ENCODE data around the gene TGM4. TPM values are rescaled to one million over a fixed set of nuclear protein-coding genes. Genes with fewer than 3 reads are reported as not detected.

The TGM4 gene
- polyA plus RNA-seq, 2 donors = not detected

DNA sequence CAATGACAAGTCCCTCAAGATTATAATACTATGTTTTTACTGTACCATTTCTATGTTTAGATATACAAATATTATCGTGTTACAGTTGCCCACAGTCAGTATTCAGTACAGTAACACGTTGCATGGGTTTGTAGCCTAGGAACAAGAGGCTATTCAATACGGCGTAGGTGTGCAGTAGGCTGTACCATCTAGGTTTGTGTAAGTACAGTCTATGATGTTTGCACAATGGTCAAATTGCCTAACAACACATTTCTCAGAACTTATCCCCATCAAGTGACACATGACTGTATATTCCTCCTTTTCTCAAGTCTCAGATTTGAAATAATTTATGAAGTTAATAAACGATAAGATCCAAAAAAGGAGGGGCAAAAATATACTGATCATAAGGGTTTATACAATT, 79.9 kb downstream of the TGM4 start:
- H3K27ac ChIP-seq (ENCODE audit: low read depth in 2 of 2, low read length in 1 of 2) = no peak overlapping the region
- H3K4me3 ChIP-seq (ENCODE audit: low read depth in 1 of 2, low read length in 2 of 2) = no peak overlapping the region
- no peaks in the 10 kb centered on the region for H3K9me3 ChIP-seq (ENCODE audit: control insufficient read depth in 2 of 2, insufficient read depth in 1 of 2, low read depth in 1 of 2, low read length in 1 of 2)
- peaks cover 5 to 9% of the 10 kb centered on the region in 2 donors for H3K36me3 ChIP-seq (ENCODE audit: control insufficient read depth in 2 of 2, insufficient read depth in 2 of 2, low read length in 1 of 2)
- H3K4me1 ChIP-seq (ENCODE audit: control insufficient read depth in 2 of 2, insufficient read depth in 2 of 2, low read length in 1 of 2) = peaks cover 5 to 10% of the 10 kb centered on the region in 2 donors
- 86 to 92% methylated on average over 5 of the region's 5 CpGs for WGBS, 2 donors
- H3K27me3 ChIP-seq (ENCODE audit: control insufficient read depth in 1 of 2, insufficient read depth in 2 of 2, low read length in 2 of 2) = no peaks in the 10 kb centered on the region

DNA sequence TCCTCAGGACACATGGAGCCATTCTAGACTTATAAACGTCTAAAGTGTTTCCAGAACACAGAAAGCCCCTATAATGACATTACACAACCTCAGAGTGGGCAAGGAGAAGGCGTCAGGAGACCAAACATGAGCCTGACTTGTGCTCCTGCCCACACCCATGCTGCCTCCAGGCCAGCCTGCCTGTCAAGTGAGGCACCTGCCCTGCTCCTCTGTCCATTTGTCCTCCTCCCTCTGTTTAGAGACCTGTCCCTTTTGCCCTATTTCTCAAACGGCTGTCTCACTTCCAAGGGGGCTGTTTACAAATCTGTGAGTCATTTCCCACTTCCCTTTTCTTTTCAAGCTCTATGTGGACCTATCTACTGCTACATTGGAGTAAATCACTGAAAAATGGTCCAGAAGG, 80.6 kb downstream of the TGM4 start:
- Histone ChIP-seq H3K36me3 (ENCODE audit: control insufficient read depth in 2 of 2, insufficient read depth in 2 of 2, low read length in 1 of 2) (peaks cover 5 to 9% of the 10 kb centered on the region in 2 donors), H3K9me3 (ENCODE audit: control insufficient read depth in 2 of 2, insufficient read depth in 1 of 2, low read depth in 1 of 2, low read length in 1 of 2) (peaks cover 0 to 2% of the 10 kb centered on the region in 2 donors), H3K4me1 (ENCODE audit: control insufficient read depth in 2 of 2, insufficient read depth in 2 of 2, low read length in 1 of 2) (peaks cover 5 to 10% of the 10 kb centered on the region in 2 donors), H3K27me3 (ENCODE audit: control insufficient read depth in 1 of 2, insufficient read depth in 2 of 2, low read length in 2 of 2) (no peaks in the 10 kb centered on the region), H3K4me3 (ENCODE audit: low read depth in 1 of 2, low read length in 2 of 2) (no peak overlapping the region), H3K27ac (ENCODE audit: low read depth in 2 of 2, low read length in 1 of 2) (peak overlapping the region in 1 of 2 donors; percentile 6)
- WGBS, 2 donors = 47 to 50% methylated on average over 3 of the region's 3 CpGs

DNA sequence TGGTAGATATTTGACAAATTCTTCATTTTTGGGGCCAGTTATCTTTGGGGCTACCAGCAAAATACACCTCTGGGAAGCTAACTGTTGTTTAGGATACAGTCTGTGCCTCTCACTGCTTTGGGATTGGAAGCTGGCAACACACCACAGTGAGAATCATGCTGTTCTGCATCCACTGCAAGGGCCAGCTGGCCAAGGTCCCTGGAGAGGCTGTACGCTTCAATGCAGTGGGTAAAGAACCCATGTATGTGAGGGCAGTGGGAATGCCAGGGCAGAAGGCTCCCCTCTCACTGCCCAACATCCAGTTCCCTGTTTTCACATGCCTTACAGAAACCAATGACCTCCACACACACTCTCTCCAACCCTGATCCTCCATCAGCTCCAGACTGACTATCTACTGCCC, 81.5 kb downstream of the TGM4 start:
- Histone ChIP-seq H3K4me3 (ENCODE audit: low read depth in 1 of 2, low read length in 2 of 2) (no peak overlapping the region), H3K9me3 (ENCODE audit: control insufficient read depth in 2 of 2, insufficient read depth in 1 of 2, low read depth in 1 of 2, low read length in 1 of 2) (peaks cover 0 to 2% of the 10 kb centered on the region in 2 donors), H3K36me3 (ENCODE audit: control insufficient read depth in 2 of 2, insufficient read depth in 2 of 2, low read length in 1 of 2) (peaks cover 5 to 9% of the 10 kb centered on the region in 2 donors), H3K27ac (ENCODE audit: low read depth in 2 of 2, low read length in 1 of 2) (no peak overlapping the region), H3K4me1 (ENCODE audit: control insufficient read depth in 2 of 2, insufficient read depth in 2 of 2, low read length in 1 of 2) (peaks cover 5 to 10% of the 10 kb centered on the region in 2 donors), H3K27me3 (ENCODE audit: control insufficient read depth in 1 of 2, insufficient read depth in 2 of 2, low read length in 2 of 2) (no peaks in the 10 kb centered on the region)
- WGBS, 2 donors = 91 to 92% methylated on average over 1 of the region's 1 CpG

DNA sequence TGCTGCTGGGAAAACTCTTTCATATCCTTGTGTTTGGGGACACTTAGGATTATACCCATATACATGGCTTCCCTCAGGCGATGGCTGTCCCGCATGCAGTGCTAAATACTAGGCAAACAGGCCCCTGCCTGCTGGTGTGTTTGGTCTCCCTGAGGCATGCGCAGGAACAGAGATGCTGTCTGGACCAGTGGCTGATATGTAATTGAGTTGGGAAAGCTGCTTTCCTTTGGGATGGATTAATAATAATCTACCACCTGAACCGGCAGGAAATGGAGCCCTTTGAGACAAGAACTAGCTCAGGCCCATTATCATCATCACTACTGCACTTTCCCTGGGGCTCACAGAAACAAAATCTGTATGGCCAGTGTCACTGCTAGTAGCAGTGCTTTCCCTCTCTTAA, 83.6 kb downstream of the TGM4 start:
- Histone ChIP-seq H3K4me1 (ENCODE audit: control insufficient read depth in 2 of 2, insufficient read depth in 2 of 2, low read length in 1 of 2) (peaks cover 5 to 10% of the 10 kb centered on the region in 2 donors), H3K27me3 (ENCODE audit: control insufficient read depth in 1 of 2, insufficient read depth in 2 of 2, low read length in 2 of 2) (no peaks in the 10 kb centered on the region), H3K27ac (ENCODE audit: low read depth in 2 of 2, low read length in 1 of 2) (peak overlapping the region in 1 of 2 donors; percentile 26), H3K9me3 (ENCODE audit: control insufficient read depth in 2 of 2, insufficient read depth in 1 of 2, low read depth in 1 of 2, low read length in 1 of 2) (peaks cover 0 to 2% of the 10 kb centered on the region in 2 donors), H3K4me3 (ENCODE audit: low read depth in 1 of 2, low read length in 2 of 2) (no peak overlapping the region), H3K36me3 (ENCODE audit: control insufficient read depth in 2 of 2, insufficient read depth in 2 of 2, low read length in 1 of 2) (peaks cover 5 to 9% of the 10 kb centered on the region in 2 donors)
- WGBS, 2 donors = 79 to 80% methylated on average over 4 of the region's 4 CpGs

GRCh38 chr3:44958386-44958785, 84.0 kb downstream of the TGM4 start:
- Histone ChIP-seq H3K9me3 (ENCODE audit: control insufficient read depth in 2 of 2, insufficient read depth in 1 of 2, low read depth in 1 of 2, low read length in 1 of 2) (peaks cover 0 to 2% of the 10 kb centered on the region in 2 donors), H3K4me1 (ENCODE audit: control insufficient read depth in 2 of 2, insufficient read depth in 2 of 2, low read length in 1 of 2) (peaks cover 5 to 12% of the 10 kb centered on the region in 2 donors), H3K27ac (ENCODE audit: low read depth in 2 of 2, low read length in 1 of 2) (peak overlapping the region; percentile 55 to 81), H3K27me3 (ENCODE audit: control insufficient read depth in 1 of 2, insufficient read depth in 2 of 2, low read length in 2 of 2) (no peaks in the 10 kb centered on the region), H3K4me3 (ENCODE audit: low read depth in 1 of 2, low read length in 2 of 2) (no peak overlapping the region), H3K36me3 (ENCODE audit: control insufficient read depth in 2 of 2, insufficient read depth in 2 of 2, low read length in 1 of 2) (peaks cover 5 to 9% of the 10 kb centered on the region in 2 donors)
- 75 to 81% methylated on average over 7 of the region's 7 CpGs for WGBS, 2 donors

GRCh38 chr3:44960387-44961026, 86.1 kb downstream of the TGM4 start:
- Histone ChIP-seq H3K36me3 (ENCODE audit: control insufficient read depth in 2 of 2, insufficient read depth in 2 of 2, low read length in 1 of 2) (peaks cover 5 to 9% of the 10 kb centered on the region in 2 donors), H3K4me1 (ENCODE audit: control insufficient read depth in 2 of 2, insufficient read depth in 2 of 2, low read length in 1 of 2) (peaks cover 9 to 12% of the 10 kb centered on the region in 2 donors), H3K27me3 (ENCODE audit: control insufficient read depth in 1 of 2, insufficient read depth in 2 of 2, low read length in 2 of 2) (no peaks in the 10 kb centered on the region), H3K27ac (ENCODE audit: low read depth in 2 of 2, low read length in 1 of 2) (peak overlapping the region in 1 of 2 donors; percentile 26), H3K4me3 (ENCODE audit: low read depth in 1 of 2, low read length in 2 of 2) (no peak overlapping the region), H3K9me3 (ENCODE audit: control insufficient read depth in 2 of 2, insufficient read depth in 1 of 2, low read depth in 1 of 2, low read length in 1 of 2) (peaks cover 0 to 2% of the 10 kb centered on the region in 2 donors)
- WGBS, 2 donors = 94 to 95% methylated on average over 3 of the region's 3 CpGs

DNA sequence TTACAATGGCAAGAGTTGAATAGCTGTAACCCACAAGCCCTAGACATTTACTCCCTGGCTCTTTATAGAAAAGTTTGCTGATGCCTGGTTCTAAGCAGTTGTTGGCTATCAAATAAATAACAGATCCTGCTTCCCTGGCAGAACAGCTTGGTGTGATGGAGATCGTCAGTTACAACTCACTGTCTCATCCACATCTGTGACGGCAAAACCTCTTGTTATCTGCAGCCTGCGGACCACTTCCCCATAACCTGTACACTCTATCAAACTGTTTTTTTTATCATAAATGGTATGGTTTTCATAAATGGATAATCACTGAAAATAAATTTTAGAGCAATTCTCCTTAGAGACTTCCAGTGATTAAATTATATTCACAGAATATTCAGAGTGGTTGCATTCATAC, 87.5 kb downstream of the TGM4 start:
- H3K4me3 ChIP-seq (ENCODE audit: low read depth in 1 of 2, low read length in 2 of 2) = no peak overlapping the region
- H3K27ac ChIP-seq (ENCODE audit: low read depth in 2 of 2, low read length in 1 of 2) = no peak overlapping the region
- WGBS, 2 donors = 94 to 95% methylated on average over 3 of the region's 3 CpGs
- no peaks in the 10 kb centered on the region for H3K27me3 ChIP-seq (ENCODE audit: control insufficient read depth in 1 of 2, insufficient read depth in 2 of 2, low read length in 2 of 2)
- H3K36me3 ChIP-seq (ENCODE audit: control insufficient read depth in 2 of 2, insufficient read depth in 2 of 2, low read length in 1 of 2) = peaks cover 5 to 9% of the 10 kb centered on the region in 2 donors
- peaks cover 0 to 2% of the 10 kb centered on the region in 2 donors for H3K9me3 ChIP-seq (ENCODE audit: control insufficient read depth in 2 of 2, insufficient read depth in 1 of 2, low read depth in 1 of 2, low read length in 1 of 2)
- H3K4me1 ChIP-seq (ENCODE audit: control insufficient read depth in 2 of 2, insufficient read depth in 2 of 2, low read length in 1 of 2) = peaks cover 9 to 12% of the 10 kb centered on the region in 2 donors

DNA sequence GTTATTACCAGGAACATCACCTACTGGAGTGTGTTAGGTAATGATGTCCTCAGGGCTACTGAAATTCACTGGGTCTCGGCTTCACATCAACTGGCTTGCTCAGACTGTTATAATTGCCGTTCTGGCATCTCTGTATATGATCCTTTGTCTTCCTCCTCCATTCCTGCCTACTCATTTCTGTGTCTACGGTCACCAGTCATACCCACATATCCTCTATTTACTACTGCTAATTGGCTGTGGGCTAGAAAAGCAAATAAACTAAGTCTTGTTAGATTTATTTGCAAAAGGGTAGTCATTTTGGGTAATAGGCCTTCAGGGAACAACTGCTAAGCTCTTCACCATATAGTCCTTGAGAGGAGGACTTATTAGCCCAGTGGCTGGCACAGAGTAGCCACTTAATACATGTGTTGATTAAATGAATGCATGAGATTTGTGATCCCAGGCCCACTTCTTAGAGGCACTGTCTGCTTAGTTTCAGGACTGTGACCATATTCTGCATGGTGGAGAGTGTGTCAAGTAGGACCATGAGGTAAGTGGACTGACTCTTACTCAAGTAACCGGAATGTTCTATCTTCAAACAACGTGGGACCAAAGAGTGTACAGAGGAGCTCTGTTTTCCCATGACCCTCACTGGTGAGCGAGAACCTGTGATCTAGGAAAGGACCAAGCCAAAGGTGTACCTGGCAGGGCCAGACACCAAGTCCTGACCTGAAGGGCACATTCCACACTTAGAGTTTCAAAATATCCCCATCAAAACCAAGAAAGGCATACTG, 88.4 kb downstream of the TGM4 start:
- peaks cover 0 to 2% of the 10 kb centered on the region in 2 donors for H3K9me3 ChIP-seq (ENCODE audit: control insufficient read depth in 2 of 2, insufficient read depth in 1 of 2, low read depth in 1 of 2, low read length in 1 of 2)
- peaks cover 5% of the 10 kb centered on the region in 2 donors for H3K36me3 ChIP-seq (ENCODE audit: control insufficient read depth in 2 of 2, insufficient read depth in 2 of 2, low read length in 1 of 2)
- H3K4me1 ChIP-seq (ENCODE audit: control insufficient read depth in 2 of 2, insufficient read depth in 2 of 2, low read length in 1 of 2) = peaks cover 9% of the 10 kb centered on the region in 2 donors
- 69 to 84% methylated on average over 6 of the region's 6 CpGs for WGBS, 2 donors
- no peaks in the 10 kb centered on the region for H3K27me3 ChIP-seq (ENCODE audit: control insufficient read depth in 1 of 2, insufficient read depth in 2 of 2, low read length in 2 of 2)
- H3K27ac ChIP-seq (ENCODE audit: low read depth in 2 of 2, low read length in 1 of 2) = no peak overlapping the region
- no peak overlapping the region for H3K4me3 ChIP-seq (ENCODE audit: low read depth in 1 of 2, low read length in 2 of 2)

GRCh38 chr3:44963571-44964325, 89.3 kb downstream of the TGM4 start:
- peaks cover 0 to 2% of the 10 kb centered on the region in 2 donors for H3K9me3 ChIP-seq (ENCODE audit: control insufficient read depth in 2 of 2, insufficient read depth in 1 of 2, low read depth in 1 of 2, low read length in 1 of 2)
- WGBS, 2 donors = 64 to 68% methylated on average over 4 of the region's 4 CpGs
- H3K27me3 ChIP-seq (ENCODE audit: control insufficient read depth in 1 of 2, insufficient read depth in 2 of 2, low read length in 2 of 2) = no peaks in the 10 kb centered on the region
- H3K27ac ChIP-seq (ENCODE audit: low read depth in 2 of 2, low read length in 1 of 2) = peak overlapping the region in 1 of 2 donors; percentile 56
- no peak overlapping the region for H3K4me3 ChIP-seq (ENCODE audit: low read depth in 1 of 2, low read length in 2 of 2)
- peaks cover 5% of the 10 kb centered on the region in 2 donors for H3K36me3 ChIP-seq (ENCODE audit: control insufficient read depth in 2 of 2, insufficient read depth in 2 of 2, low read length in 1 of 2)
- H3K4me1 ChIP-seq (ENCODE audit: control insufficient read depth in 2 of 2, insufficient read depth in 2 of 2, low read length in 1 of 2) = peaks cover 8 to 10% of the 10 kb centered on the region in 2 donors

All from esophagus (tissue), 2 donors.